ENCODE results near the gene KRT77. TPM values are rescaled to one million over a fixed set of nuclear protein-coding genes. Genes with fewer than 3 reads are reported as not detected.

Gene KRT77
- total and polyA plus RNA-seq, 2 experiments from 2014 or later = not detected

DNA sequence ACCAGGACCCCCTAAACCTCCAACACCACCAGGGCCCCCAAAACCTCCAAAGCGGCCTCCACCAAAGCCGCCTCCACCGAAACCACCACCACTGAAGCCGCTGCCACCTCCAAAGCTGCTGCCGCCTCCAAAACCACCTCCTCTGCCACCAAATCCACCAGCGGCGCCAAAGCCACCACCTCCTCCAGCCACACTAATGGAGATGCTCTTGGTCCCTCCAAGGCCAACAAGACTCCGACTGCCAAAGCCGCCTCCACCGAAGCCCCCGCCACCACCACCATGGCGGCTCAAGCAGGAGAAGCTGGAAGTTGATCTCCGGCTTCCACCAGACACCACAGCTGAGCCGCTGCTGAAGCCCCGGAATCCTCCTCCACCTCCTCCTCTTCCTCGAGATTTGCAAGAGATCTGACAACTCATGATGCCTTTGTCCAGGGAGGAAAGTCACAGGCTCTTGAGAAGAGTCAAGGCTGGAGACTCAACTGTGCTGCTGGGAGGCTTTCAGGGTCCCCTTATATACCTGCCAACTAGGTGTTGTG, 51.5 kb downstream of the KRT77 start, which contains the start of gene KRT2:
Gene KRT2 (minus strand): TSS at position 486 of the 536 bp plus-strand sequence. CDS start 69 bp downstream, at position 417.
- Histone ChIP-seq H3F3A (replicated peaks; ENCODE audit: low read depth) (no peaks in the 10 kb centered on the region), H3K4me1 (ENCODE audit: insufficient read depth) (no peaks in the 10 kb centered on the region), H3K9me2 (ENCODE audit: insufficient read depth) (0 out of 2 replicates have a peak, but pooled peaks cover 4% of the 10 kb centered on the region), H3K27me3 (ENCODE audit: insufficient read depth) (no peaks in the 10 kb centered on the region), H3K27ac (ENCODE audit: low read depth) (no peak within 1 kb of the TSS), H3K79me2 (replicated peaks; ENCODE audit: insufficient read depth) (no peaks in the 10 kb centered on the region), H3K4me3 (no peak within 1 kb of the TSS), H3K36me3 (ENCODE audit: insufficient read depth) (no peaks in the 10 kb centered on the region), H4K20me1 (replicated peaks; ENCODE audit: insufficient read depth) (no peaks in the 10 kb centered on the region), H2AFZ (no peak within 1 kb of the TSS), H3K4me2 (no peak within 1 kb of the TSS)
- Mint-ChIP-seq H3K27ac (no peak within 1 kb of the TSS), H3K36me3 (ENCODE audit: low read depth) (no peaks in the 10 kb centered on the region), H3K27me3 (ENCODE audit: insufficient read depth, low read depth, poor library complexity) (peaks cover 11% of the 10 kb centered on the region), H3K4me1 (no peaks in the 10 kb centered on the region), H3K9me3 (peaks cover 10% of the 10 kb centered on the region; the same call in 2 of the 3 replicates), H3K4me3 (no peak within 1 kb of the TSS)
- no peak for DNase-seq (ENCODE audit: low spot score)
- TF ChIP-seq, protein P1, sequence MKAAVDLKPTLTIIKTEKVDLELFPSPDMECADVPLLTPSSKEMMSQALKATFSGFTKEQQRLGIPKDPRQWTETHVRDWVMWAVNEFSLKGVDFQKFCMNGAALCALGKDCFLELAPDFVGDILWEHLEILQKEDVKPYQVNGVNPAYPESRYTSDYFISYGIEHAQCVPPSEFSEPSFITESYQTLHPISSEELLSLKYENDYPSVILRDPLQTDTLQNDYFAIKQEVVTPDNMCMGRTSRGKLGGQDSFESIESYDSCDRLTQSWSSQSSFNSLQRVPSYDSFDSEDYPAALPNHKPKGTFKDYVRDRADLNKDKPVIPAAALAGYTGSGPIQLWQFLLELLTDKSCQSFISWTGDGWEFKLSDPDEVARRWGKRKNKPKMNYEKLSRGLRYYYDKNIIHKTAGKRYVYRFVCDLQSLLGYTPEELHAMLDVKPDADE (IDR thresholded peaks at IDR 0.05) = no peak
- TF ChIP-seq, protein P2, sequence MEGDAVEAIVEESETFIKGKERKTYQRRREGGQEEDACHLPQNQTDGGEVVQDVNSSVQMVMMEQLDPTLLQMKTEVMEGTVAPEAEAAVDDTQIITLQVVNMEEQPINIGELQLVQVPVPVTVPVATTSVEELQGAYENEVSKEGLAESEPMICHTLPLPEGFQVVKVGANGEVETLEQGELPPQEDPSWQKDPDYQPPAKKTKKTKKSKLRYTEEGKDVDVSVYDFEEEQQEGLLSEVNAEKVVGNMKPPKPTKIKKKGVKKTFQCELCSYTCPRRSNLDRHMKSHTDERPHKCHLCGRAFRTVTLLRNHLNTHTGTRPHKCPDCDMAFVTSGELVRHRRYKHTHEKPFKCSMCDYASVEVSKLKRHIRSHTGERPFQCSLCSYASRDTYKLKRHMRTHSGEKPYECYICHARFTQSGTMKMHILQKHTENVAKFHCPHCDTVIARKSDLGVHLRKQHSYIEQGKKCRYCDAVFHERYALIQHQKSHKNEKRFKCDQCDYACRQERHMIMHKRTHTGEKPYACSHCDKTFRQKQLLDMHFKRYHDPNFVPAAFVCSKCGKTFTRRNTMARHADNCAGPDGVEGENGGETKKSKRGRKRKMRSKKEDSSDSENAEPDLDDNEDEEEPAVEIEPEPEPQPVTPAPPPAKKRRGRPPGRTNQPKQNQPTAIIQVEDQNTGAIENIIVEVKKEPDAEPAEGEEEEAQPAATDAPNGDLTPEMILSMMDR (conservative IDR thresholded peaks at IDR 0.05; ENCODE audit: low read depth in 2 of 2) = no peak
- TF ChIP-seq POLR2AphosphoS5 (IDR thresholded peaks at IDR 0.05; ENCODE audit: low read depth) (no peak), EZH2phosphoT487 (IDR thresholded peaks at IDR 0.05; ENCODE audit: unreplicated experiment) (no peak), ZNF331 (CRISPR knock-in tag; IDR thresholded peaks at IDR 0.05; ENCODE audit: low read depth) (no peak), ZNF114 (CRISPR knock-in tag; IDR thresholded peaks at IDR 0.05) (no peak), JUNB (IDR thresholded peaks at IDR 0.05; ENCODE audit: unreplicated experiment) (no peak), EZH2 (IDR thresholded peaks at IDR 0.05; ENCODE audit: low read depth, unreplicated experiment) (no peak), STAT1 (IDR thresholded peaks at IDR 0.05; ENCODE audit: unreplicated experiment) (no peak), NANOG (IDR thresholded peaks at IDR 0.05; ENCODE audit: borderline replicate concordance) (no peak), CREB1 (CRISPR knock-in tag; IDR thresholded peaks at IDR 0.05; ENCODE audit: low read depth) (no peak)
- TF ChIP-seq, protein P3, sequence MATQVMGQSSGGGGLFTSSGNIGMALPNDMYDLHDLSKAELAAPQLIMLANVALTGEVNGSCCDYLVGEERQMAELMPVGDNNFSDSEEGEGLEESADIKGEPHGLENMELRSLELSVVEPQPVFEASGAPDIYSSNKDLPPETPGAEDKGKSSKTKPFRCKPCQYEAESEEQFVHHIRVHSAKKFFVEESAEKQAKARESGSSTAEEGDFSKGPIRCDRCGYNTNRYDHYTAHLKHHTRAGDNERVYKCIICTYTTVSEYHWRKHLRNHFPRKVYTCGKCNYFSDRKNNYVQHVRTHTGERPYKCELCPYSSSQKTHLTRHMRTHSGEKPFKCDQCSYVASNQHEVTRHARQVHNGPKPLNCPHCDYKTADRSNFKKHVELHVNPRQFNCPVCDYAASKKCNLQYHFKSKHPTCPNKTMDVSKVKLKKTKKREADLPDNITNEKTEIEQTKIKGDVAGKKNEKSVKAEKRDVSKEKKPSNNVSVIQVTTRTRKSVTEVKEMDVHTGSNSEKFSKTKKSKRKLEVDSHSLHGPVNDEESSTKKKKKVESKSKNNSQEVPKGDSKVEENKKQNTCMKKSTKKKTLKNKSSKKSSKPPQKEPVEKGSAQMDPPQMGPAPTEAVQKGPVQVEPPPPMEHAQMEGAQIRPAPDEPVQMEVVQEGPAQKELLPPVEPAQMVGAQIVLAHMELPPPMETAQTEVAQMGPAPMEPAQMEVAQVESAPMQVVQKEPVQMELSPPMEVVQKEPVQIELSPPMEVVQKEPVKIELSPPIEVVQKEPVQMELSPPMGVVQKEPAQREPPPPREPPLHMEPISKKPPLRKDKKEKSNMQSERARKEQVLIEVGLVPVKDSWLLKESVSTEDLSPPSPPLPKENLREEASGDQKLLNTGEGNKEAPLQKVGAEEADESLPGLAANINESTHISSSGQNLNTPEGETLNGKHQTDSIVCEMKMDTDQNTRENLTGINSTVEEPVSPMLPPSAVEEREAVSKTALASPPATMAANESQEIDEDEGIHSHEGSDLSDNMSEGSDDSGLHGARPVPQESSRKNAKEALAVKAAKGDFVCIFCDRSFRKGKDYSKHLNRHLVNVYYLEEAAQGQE (IDR thresholded peaks at IDR 0.05; ENCODE audit: unreplicated experiment) = no peak
- TF ChIP-seq, protein P4, sequence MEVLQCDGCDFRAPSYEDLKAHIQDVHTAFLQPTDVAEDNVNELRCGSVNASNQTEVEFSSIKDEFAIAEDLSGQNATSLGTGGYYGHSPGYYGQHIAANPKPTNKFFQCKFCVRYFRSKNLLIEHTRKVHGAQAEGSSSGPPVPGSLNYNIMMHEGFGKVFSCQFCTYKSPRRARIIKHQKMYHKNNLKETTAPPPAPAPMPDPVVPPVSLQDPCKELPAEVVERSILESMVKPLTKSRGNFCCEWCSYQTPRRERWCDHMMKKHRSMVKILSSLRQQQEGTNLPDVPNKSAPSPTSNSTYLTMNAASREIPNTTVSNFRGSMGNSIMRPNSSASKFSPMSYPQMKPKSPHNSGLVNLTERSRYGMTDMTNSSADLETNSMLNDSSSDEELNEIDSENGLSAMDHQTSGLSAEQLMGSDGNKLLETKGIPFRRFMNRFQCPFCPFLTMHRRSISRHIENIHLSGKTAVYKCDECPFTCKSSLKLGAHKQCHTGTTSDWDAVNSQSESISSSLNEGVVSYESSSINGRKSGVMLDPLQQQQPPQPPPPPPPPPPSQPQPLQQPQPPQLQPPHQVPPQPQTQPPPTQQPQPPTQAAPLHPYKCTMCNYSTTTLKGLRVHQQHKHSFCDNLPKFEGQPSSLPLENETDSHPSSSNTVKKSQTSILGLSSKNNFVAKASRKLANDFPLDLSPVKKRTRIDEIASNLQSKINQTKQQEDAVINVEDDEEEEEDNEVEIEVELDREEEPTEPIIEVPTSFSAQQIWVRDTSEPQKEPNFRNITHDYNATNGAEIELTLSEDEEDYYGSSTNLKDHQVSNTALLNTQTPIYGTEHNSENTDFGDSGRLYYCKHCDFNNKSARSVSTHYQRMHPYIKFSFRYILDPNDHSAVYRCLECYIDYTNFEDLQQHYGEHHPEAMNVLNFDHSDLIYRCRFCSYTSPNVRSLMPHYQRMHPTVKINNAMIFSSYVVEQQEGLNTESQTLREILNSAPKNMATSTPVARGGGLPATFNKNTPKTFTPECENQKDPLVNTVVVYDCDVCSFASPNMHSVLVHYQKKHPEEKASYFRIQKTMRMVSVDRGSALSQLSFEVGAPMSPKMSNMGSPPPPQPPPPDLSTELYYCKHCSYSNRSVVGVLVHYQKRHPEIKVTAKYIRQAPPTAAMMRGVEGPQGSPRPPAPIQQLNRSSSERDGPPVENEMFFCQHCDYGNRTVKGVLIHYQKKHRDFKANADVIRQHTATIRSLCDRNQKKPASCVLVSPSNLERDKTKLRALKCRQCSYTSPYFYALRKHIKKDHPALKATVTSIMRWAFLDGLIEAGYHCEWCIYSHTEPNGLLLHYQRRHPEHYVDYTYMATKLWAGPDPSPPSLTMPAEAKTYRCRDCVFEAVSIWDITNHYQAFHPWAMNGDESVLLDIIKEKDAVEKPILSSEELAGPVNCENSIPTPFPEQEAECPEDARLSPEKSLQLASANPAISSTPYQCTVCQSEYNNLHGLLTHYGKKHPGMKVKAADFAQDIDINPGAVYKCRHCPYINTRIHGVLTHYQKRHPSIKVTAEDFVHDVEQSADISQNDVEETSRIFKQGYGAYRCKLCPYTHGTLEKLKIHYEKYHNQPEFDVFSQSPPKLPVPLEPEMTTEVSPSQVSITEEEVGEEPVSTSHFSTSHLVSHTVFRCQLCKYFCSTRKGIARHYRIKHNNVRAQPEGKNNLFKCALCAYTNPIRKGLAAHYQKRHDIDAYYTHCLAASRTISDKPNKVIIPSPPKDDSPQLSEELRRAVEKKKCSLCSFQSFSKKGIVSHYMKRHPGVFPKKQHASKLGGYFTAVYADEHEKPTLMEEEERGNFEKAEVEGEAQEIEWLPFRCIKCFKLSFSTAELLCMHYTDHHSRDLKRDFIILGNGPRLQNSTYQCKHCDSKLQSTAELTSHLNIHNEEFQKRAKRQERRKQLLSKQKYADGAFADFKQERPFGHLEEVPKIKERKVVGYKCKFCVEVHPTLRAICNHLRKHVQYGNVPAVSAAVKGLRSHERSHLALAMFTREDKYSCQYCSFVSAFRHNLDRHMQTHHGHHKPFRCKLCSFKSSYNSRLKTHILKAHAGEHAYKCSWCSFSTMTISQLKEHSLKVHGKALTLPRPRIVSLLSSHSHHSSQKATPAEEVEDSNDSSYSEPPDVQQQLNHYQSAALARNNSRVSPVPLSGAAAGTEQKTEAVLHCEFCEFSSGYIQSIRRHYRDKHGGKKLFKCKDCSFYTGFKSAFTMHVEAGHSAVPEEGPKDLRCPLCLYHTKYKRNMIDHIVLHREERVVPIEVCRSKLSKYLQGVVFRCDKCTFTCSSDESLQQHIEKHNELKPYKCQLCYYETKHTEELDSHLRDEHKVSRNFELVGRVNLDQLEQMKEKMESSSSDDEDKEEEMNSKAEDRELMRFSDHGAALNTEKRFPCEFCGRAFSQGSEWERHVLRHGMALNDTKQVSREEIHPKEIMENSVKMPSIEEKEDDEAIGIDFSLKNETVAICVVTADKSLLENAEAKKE (CRISPR knock-in tag; IDR thresholded peaks at IDR 0.05) = no peak
- no peak for ATAC-seq

All from GM23338 (cell line).